Adrenal gland (tissue), 5 donors: ENCODE data around the gene AUTS2.

Source experiments
- POLR2A ChIP-seq, 2 donors: fragments of 450-650 bp; IDR thresholded peaks; one replicate each; pipeline ENCODE4 v1.6.1; 2017; ENCODE audit warnings: antibody characterized with exemption in 2 of 2, mild to moderate bottlenecking in 2 of 2, moderate library complexity in 1 of 2
- TF ChIP-seq, protein P1 (sequence below), 6 experiments: fragments of 450-650 bp in 4 of 6; fragments of 200-600 bp in 2 of 6; sonication (generic) in 1 of 6; IDR thresholded peaks; 1 replicate in 5 of 6; 2 replicates in 1 of 6; pipeline versions ENCODE4 v1.5.1 to v1.8.0; 2016 to 2021; ENCODE audit warnings: antibody characterized with exemption in 6 of 6, mild to moderate bottlenecking in 2 of 6, moderate library complexity in 1 of 6
- donor health status: DM: no; HTN: no; CAD: no.

DNA sequence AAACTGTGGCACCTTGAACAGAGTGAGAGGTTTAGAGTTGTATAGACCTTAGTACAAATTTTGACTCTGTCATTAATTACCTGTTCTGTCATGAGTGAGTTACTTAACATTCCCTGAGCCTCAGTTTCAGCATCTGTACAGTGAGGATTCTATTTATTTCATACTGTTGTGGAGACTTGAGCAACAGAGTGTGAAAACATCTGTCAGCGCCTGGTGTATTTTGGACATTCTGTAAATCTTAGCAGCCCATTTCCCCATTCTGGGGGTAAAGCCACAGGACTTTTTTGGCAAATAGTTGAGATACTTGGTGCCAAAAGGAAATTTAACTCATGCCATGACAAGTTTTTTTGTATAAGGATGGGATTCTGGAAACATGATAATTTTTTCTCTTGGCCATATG is 94.8 kb downstream of the AUTS2 start:
- no peak for TF ChIP-seq POLR2A (IDR thresholded peaks at IDR 0.05)
- TF ChIP-seq, protein P1, sequence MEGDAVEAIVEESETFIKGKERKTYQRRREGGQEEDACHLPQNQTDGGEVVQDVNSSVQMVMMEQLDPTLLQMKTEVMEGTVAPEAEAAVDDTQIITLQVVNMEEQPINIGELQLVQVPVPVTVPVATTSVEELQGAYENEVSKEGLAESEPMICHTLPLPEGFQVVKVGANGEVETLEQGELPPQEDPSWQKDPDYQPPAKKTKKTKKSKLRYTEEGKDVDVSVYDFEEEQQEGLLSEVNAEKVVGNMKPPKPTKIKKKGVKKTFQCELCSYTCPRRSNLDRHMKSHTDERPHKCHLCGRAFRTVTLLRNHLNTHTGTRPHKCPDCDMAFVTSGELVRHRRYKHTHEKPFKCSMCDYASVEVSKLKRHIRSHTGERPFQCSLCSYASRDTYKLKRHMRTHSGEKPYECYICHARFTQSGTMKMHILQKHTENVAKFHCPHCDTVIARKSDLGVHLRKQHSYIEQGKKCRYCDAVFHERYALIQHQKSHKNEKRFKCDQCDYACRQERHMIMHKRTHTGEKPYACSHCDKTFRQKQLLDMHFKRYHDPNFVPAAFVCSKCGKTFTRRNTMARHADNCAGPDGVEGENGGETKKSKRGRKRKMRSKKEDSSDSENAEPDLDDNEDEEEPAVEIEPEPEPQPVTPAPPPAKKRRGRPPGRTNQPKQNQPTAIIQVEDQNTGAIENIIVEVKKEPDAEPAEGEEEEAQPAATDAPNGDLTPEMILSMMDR (IDR thresholded peaks at IDR 0.05), result no peak
